ENCODE data around the gene SORCS2. TPM values are rescaled to one million over a fixed set of nuclear protein-coding genes. Genes with fewer than 3 reads are reported as not detected.

The SORCS2 gene
- total RNA-seq, 1 donor from 2014 or later: 7.1 TPM

DNA sequence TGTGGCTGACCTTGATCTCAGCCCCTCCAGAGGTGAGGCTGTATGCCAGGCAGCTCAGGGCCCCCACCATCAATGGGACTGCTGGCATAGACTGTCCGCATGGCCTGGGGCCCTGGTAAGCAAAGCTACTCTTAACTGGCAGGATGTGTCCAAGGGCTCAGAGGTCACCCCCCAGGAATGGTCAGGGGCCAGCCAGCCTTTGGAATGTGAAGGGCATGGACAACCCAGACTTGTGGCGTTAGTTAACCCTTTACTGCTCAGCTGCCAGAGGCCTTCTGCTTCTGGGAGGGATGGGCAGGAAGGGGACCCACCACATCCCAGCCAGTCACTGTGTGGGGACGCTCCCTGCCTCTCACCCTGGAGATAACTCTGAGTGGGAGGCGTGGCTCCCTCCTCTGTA is 322.5 kb downstream of the SORCS2 start:
- no peak for DNase-seq (ENCODE audit: low spot score in 2 of 2, unreplicated experiment in 2 of 2)
- Mint-ChIP-seq H3K9me3 (no peaks in the 10 kb centered on the region), H3K27me3 (ENCODE audit: low read depth) (peaks cover 10% of the 10 kb centered on the region), H3K27ac (no peak overlapping the region), H3K36me3 (no peaks in the 10 kb centered on the region), H3K4me3 (no peak overlapping the region), H3K4me1 (peaks cover 35% of the 10 kb centered on the region)
- TF ChIP-seq CTCF (IDR thresholded peaks at IDR 0.05; ENCODE audit: unreplicated experiment): no peak

GRCh38 chr4:7515390-7515902 is 323.1 kb downstream of the SORCS2 start:
- DNase-seq (ENCODE audit: low spot score in 2 of 2, unreplicated experiment in 2 of 2): no peak

GRCh38 chr4:7516096-7516772 is 323.9 kb downstream of the SORCS2 start:
- no peak for TF ChIP-seq CTCF (IDR thresholded peaks at IDR 0.05; ENCODE audit: unreplicated experiment)
- H3K36me3 Mint-ChIP-seq: no peaks in the 10 kb centered on the region
- H3K4me3 Mint-ChIP-seq: no peak overlapping the region
- H3K27me3 Mint-ChIP-seq (ENCODE audit: low read depth): peaks cover 24% of the 10 kb centered on the region
- H3K9me3 Mint-ChIP-seq: no peaks in the 10 kb centered on the region
- peaks cover 28% of the 10 kb centered on the region for H3K4me1 Mint-ChIP-seq
- H3K27ac Mint-ChIP-seq: peak overlapping the region; percentile 30
- DNase-seq (ENCODE audit: low spot score in 2 of 2, unreplicated experiment in 2 of 2): no peak

More at GRCh38 chr4:7515390-7515902, 323.1 kb downstream of the SORCS2 start:
- Mint-ChIP-seq H3K9me3 (no peaks in the 10 kb centered on the region), H3K36me3 (no peaks in the 10 kb centered on the region), H3K4me3 (no peak overlapping the region), H3K27ac (no peak overlapping the region), H3K4me1 (peaks cover 35% of the 10 kb centered on the region), H3K27me3 (ENCODE audit: low read depth) (peaks cover 17% of the 10 kb centered on the region)
- TF ChIP-seq CTCF (IDR thresholded peaks at IDR 0.05; ENCODE audit: unreplicated experiment): no peak

DNA sequence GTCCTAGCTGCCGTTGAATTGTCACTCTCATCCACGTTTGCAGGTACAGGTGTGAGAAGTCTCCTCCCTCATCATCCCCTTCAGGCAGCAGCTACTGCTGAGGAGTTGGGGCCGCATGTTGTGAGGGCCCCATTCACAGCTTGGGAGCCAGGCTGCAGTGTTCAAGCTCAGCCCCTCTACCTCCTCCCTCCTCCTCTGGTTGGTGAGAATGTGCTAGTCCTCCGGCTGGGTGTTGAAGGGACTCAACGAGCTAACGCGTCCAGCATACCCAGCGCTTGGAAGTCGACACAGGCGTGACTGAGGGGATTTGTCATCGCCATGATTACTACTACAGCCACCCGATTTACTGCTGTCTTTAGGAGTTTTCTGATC is 324.4 kb downstream of the SORCS2 start:
- DNase-seq (ENCODE audit: low spot score in 2 of 2, unreplicated experiment in 2 of 2): no peak
- Mint-ChIP-seq H3K9me3 (no peaks in the 10 kb centered on the region), H3K4me3 (no peak overlapping the region), H3K27ac (no peak overlapping the region), H3K27me3 (ENCODE audit: low read depth) (peaks cover 29% of the 10 kb centered on the region), H3K4me1 (peaks cover 23% of the 10 kb centered on the region), H3K36me3 (no peaks in the 10 kb centered on the region)
- no peak for TF ChIP-seq CTCF (IDR thresholded peaks at IDR 0.05; ENCODE audit: unreplicated experiment)

- Mint-ChIP-seq H3K36me3 (no peaks in the 10 kb centered on the region), H3K4me3 (no peak overlapping the region), H3K4me1 (peaks cover 13% of the 10 kb centered on the region), H3K27me3 (ENCODE audit: low read depth) (peaks cover 46% of the 10 kb centered on the region), H3K27ac (no peak overlapping the region), H3K9me3 (no peaks in the 10 kb centered on the region)
- no peak for TF ChIP-seq CTCF (IDR thresholded peaks at IDR 0.05; ENCODE audit: unreplicated experiment)
- no peak for DNase-seq (ENCODE audit: low spot score in 2 of 2, unreplicated experiment in 2 of 2)
These were observed 326.7 kb downstream of the SORCS2 start for GRCh38 chr4:7518871-7519637.

All from mesothelial cell of epicardium (in vitro differentiated cells).